Ectodermal cell (in vitro differentiated cells): ENCODE measurements around the gene BAIAP2. TPM values are rescaled to one million over a fixed set of nuclear protein-coding genes. Genes with fewer than 3 reads are reported as not detected.

Experiments
- H3K27ac ChIP-seq: 2 replicates; pipeline ENCODE4 v1.7.0; 2013; ENCODE audit warnings: mild to moderate bottlenecking, low read depth, low read length; ENCODE audit not compliant: insufficient read depth, poor library complexity, severe bottlenecking
- H3K27me3 ChIP-seq: 2 replicates; pipeline ENCODE4 v1.7.0; 2013; ENCODE audit warnings: mild to moderate bottlenecking, low read length; ENCODE audit not compliant: insufficient read depth, control insufficient read depth, poor library complexity, severe bottlenecking
- H3K36me3 ChIP-seq: one replicate; pipeline ENCODE4 v1.7.0; 2013; ENCODE audit warnings: low read length; ENCODE audit not compliant: control insufficient read depth, insufficient read depth
- H3K4me1 ChIP-seq: one replicate; pipeline ENCODE4 v1.7.0; 2013; ENCODE audit warnings: low read length; ENCODE audit not compliant: control insufficient read depth, insufficient read depth
- H3K4me3 ChIP-seq: 2 replicates; pipeline ENCODE4 v1.7.0; 2013; ENCODE audit warnings: low read depth, low read length, control low read depth; ENCODE audit not compliant: insufficient read depth
- H3K9me3 ChIP-seq: 2 replicates; pipeline ENCODE4 v1.7.0; 2013; ENCODE audit warnings: mild to moderate bottlenecking, low read length, moderate library complexity; ENCODE audit not compliant: control insufficient read depth
- WGBS, 2 experiments: methylation state at CpG; one replicate each; pipeline ENCODE4 v1.1.7; 2013; ENCODE audit warnings: missing lambda C conversion rate in 2 of 2; 5-methylcytosine and 5-hydroxymethylcytosine counted together
- polyA plus RNA-seq, 4 experiments: library from polyadenylated mRNA; stranded (reverse); fragments of 50-300 nt; gene quantifications; one replicate each; pipeline ENCODE4 v1.2.3, GENCODE V29; 2013

BAIAP2 gene, protein sequence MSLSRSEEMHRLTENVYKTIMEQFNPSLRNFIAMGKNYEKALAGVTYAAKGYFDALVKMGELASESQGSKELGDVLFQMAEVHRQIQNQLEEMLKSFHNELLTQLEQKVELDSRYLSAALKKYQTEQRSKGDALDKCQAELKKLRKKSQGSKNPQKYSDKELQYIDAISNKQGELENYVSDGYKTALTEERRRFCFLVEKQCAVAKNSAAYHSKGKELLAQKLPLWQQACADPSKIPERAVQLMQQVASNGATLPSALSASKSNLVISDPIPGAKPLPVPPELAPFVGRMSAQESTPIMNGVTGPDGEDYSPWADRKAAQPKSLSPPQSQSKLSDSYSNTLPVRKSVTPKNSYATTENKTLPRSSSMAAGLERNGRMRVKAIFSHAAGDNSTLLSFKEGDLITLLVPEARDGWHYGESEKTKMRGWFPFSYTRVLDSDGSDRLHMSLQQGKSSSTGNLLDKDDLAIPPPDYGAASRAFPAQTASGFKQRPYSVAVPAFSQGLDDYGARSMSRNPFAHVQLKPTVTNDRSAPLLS
- polyA plus RNA-seq (2013, experiment 1 of 4) = 41.6 TPM
- polyA plus RNA-seq (2013, experiment 2 of 4) = 33.4 TPM
- polyA plus RNA-seq (2013, experiment 3 of 4) = 34.5 TPM
- 32.3 TPM for polyA plus RNA-seq (2013, experiment 4 of 4)

DNA sequence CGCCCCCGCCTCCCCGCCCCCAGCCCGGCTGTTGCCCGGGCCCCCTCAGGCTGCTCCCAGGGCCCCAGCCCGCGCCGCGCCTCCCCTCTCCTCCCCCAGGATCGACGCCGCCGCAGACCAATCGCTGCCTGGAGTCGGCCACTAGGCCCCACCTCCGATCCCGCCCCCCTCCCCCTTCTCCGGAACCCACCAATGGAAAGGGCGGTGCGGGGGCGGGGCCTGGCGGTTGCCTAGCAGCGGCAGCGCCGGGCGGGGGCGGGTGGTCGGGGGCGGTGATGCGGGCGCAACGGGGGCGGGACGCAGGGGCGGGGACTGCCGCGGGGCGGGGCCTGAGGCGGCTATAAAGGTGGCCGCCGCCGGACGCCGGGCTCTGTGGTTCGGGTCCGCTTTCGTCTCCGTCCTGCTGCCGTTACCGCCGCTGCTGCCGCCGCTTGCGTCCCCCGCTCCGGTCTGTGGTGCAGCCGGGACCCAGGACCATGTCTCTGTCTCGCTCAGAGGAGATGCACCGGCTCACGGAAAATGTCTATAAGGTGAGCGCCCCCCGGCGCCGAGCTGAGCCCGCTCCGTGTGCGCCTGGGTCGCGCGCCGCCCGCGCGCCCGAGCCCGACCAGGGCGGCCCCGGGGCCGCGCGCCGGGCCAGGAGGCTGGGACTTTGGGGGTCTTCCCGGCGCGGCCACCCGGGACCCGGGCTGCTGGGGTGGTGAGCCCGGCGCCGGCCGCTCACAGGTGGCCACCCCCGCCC, at the start of gene BAIAP2:
TSS of gene BAIAP2 (plus strand) at position 373 of the 742 bp plus-strand sequence. CDS start at position 477, 104 bp downstream.
- peaks cover 18% of the 10 kb centered on the region for H3K27me3 ChIP-seq
- WGBS, 2 experiments = 0% methylated on average over 89 to 90 of the region's 92 CpGs
- no peak within 1 kb of the TSS for H3K27ac ChIP-seq
- no peaks in the 10 kb centered on the region for H3K9me3 ChIP-seq
- H3K4me3 ChIP-seq = peak within 1 kb of the TSS; percentile 63
- peaks cover 23% of the 10 kb centered on the region for H3K4me1 ChIP-seq
- H3K36me3 ChIP-seq = no peaks in the 10 kb centered on the region

GRCh38 chr17:80986046-80986445, 48.9 kb upstream of the BAIAP2 start:
- Histone ChIP-seq H3K4me3 (no peak overlapping the region), H3K36me3 (no peaks in the 10 kb centered on the region), H3K27ac (no peak overlapping the region), H3K27me3 (peaks cover 33% of the 10 kb centered on the region), H3K9me3 (no peaks in the 10 kb centered on the region), H3K4me1 (peaks cover 6% of the 10 kb centered on the region)
- 90 to 92% methylated on average over 7 of the region's 7 CpGs for WGBS, 2 experiments

- Histone ChIP-seq H3K4me1 (peaks cover 6% of the 10 kb centered on the region), H3K4me3 (no peak overlapping the region), H3K27ac (no peak overlapping the region), H3K27me3 (peaks cover 26% of the 10 kb centered on the region), H3K36me3 (no peaks in the 10 kb centered on the region), H3K9me3 (no peaks in the 10 kb centered on the region)
- 90 to 91% methylated on average over 18 of the region's 18 CpGs for WGBS, 2 experiments
Observed at GRCh38 chr17:80986816-80987475, 48.0 kb upstream of the BAIAP2 start.

GRCh38 chr17:80987941-80988461, 47.0 kb upstream of the BAIAP2 start:
- Histone ChIP-seq H3K4me3 (no peak overlapping the region), H3K4me1 (peaks cover 6% of the 10 kb centered on the region), H3K27ac (no peak overlapping the region), H3K9me3 (no peaks in the 10 kb centered on the region), H3K36me3 (no peaks in the 10 kb centered on the region), H3K27me3 (peaks cover 26% of the 10 kb centered on the region)
- 81 to 83% methylated on average over 16 of the region's 16 CpGs for WGBS, 2 experiments

DNA sequence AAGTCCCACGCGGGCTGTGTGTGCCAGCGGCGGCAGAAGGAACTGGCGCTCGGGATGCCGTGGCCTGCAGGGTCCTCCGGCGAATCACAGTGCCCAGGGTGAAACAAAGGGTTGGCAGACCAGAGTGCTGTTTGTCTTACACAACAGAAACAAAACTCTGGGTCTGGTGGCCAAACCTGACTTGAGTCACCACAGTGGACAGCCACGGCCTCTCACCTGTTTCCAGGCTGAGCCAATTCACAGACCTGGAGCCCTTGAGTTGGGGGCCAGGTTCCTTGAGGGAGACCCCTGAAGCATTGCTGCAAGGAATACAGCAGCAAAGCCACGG, 45.4 kb upstream of the BAIAP2 start:
- WGBS, 2 experiments = 93 to 94% methylated on average over 11 of the region's 11 CpGs
- Histone ChIP-seq H3K4me1 (peaks cover 6% of the 10 kb centered on the region), H3K4me3 (no peak overlapping the region), H3K27me3 (peaks cover 26% of the 10 kb centered on the region), H3K36me3 (no peaks in the 10 kb centered on the region), H3K9me3 (no peaks in the 10 kb centered on the region), H3K27ac (no peak overlapping the region)

DNA sequence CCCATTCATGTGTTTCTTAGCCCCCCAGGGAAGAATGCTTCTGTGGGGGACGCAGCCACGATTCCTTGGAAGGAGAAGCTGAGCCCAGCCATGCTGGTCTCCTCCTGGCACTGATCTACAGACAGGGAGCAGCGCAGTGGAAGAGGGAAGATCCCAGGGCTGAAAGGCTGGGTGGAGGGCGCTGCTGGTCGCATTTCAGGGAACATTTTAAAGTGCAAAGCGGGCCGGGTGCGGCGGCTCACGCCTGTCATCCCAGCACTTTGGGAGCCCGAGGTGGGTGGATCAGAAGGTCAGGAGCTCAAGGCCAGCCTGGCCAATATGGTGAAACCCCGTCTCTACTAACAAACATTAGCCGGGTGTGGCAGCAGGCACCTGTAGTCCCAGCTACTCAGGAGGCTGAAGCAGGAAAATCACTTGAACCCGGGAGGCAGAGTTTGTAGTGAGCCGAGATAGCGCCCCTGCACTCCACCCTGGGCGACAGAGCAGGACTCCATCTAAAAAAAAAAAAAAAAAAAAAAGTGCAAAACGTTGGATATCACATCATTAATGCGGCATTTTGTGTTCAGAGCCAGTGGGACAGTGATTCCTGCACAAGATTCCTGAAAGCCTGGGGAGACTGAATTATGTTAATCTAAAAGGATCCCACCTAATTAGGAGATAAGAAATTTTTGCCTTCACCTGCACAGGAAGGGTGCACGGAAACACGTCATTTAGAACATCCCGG, 43.9 kb upstream of the BAIAP2 start:
- peak overlapping the region; percentile 84 for H3K4me3 ChIP-seq
- H3K36me3 ChIP-seq = no peaks in the 10 kb centered on the region
- no peak overlapping the region for H3K27ac ChIP-seq
- H3K9me3 ChIP-seq = no peaks in the 10 kb centered on the region
- H3K4me1 ChIP-seq = peaks cover 6% of the 10 kb centered on the region
- WGBS, 2 experiments = 68 to 69% methylated on average over 22 of the region's 22 CpGs
- peaks cover 26% of the 10 kb centered on the region for H3K27me3 ChIP-seq

DNA sequence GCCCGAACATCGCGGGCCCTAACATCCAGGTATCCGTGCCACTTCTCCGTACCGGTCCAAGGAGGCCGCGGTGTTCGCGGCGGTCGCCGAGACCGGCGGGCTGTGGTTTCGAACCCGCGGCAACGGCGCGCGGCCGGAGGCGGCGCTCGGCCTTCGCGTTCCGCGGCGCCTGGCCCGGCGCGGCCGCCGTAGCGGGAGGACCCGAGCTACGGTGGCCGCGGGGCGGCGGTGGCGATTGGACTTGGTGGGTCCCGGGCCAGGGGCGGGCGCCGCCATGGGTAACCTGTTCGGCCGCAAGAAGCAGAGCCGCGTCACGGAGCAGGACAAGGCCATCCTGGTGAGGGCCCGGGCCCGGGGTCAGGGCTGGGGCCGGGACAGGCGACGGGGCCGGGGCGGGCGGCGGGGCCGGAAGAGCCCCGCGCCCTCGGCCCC, 43.3 kb upstream of the BAIAP2 start, which contains the start of gene CHMP6:
TSS of gene CHMP6 (plus strand) at position 197 of the 432 bp plus-strand sequence. CDS start at position 275, 78 bp downstream.
- H3K36me3 ChIP-seq = no peaks in the 10 kb centered on the region
- peak within 1 kb of the TSS; percentile 84 for H3K4me3 ChIP-seq
- peaks cover 26% of the 10 kb centered on the region for H3K27me3 ChIP-seq
- no peaks in the 10 kb centered on the region for H3K9me3 ChIP-seq
- no peak within 1 kb of the TSS for H3K27ac ChIP-seq
- H3K4me1 ChIP-seq = peaks cover 6% of the 10 kb centered on the region
- WGBS, 2 experiments = 1% methylated on average over 66 of the region's 66 CpGs

DNA sequence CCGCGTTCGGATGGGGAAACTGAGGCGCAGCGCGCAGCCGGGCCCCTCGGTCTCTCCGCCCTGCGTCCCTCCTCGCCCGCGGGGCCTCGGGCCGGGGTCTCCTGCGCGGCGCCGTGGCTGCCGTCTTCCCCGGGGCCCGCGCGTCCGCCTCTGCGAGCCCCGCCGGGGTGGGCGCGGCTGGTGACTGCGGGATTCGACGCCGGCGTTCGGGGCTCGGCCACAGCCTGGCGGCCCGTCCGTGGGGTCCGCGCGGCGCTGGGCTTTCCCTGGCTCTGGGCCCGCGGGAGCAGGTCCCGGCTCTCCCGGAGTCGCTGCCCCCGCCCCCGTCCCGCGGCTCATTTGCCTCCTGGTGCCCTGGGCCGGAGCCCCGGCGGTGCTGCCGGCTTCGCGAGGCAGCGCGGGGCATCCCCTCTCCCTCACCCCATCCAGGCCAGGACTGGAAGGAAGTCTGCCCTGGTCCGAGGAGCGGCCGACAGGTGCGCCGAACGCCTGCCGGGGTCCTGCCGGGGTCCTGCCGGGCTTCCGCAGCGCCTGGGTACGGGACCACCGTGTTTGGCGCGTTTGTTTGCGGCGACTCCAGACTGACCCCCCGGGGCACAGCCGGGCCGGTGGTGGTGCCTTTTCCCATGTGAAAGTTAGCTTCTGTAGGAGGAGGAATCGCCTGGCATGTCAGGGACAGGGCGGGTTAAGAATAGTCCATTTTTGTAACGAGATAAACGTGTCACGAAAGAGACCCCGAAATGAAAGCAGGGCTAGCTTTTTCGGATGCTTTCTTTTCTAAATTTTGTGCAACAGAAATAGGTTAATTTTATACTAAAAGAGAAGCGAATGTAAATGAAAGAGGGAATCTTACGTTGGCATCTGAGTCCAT, 42.6 kb upstream of the BAIAP2 start:
- 5 to 6% methylated on average over 90 of the region's 90 CpGs for WGBS, 2 experiments

More for the DNA sequence above, 42.6 kb upstream of the BAIAP2 start:
- H3K36me3 ChIP-seq = peaks cover 5% of the 10 kb centered on the region
- no peak overlapping the region for H3K27ac ChIP-seq
- H3K9me3 ChIP-seq = no peaks in the 10 kb centered on the region
- peak overlapping the region; percentile 84 for H3K4me3 ChIP-seq
- H3K4me1 ChIP-seq = peaks cover 6% of the 10 kb centered on the region
- H3K27me3 ChIP-seq = peaks cover 26% of the 10 kb centered on the region
